ENCODE measurements around the gene CERS2.

Gene CERS2

GRCh38 chr1:150997126-150997872 lies 22.7 kb upstream of the CERS2 start:
- WGBS, 2 experiments (ENCODE audit: insufficient coverage in 2 of 2): 92 to 97% methylated on average over 18 to 19 of the region's 20 CpGs
- Histone ChIP-seq H3K4me3 (ENCODE audit: extremely low read depth, insufficient read depth, low read length, poor library complexity, severe bottlenecking) (no peak overlapping the region), H3K9me3 (ENCODE audit: control insufficient read depth, low read length) (no peaks in the 10 kb centered on the region), H3K27ac (ENCODE audit: low read depth, low read length, severe bottlenecking) (no peak overlapping the region), H3K4me1 (ENCODE audit: control insufficient read depth, insufficient read depth, low read length, poor library complexity, severe bottlenecking) (peaks cover 14% of the 10 kb centered on the region), H3K36me3 (ENCODE audit: control insufficient read depth, insufficient read depth, low read length) (no peaks in the 10 kb centered on the region)

- 20 to 25% methylated on average over 7 to 8 of the region's 9 CpGs for WGBS, 2 experiments (ENCODE audit: insufficient coverage in 2 of 2)
- Histone ChIP-seq H3K4me1 (ENCODE audit: control insufficient read depth, insufficient read depth, low read length, poor library complexity, severe bottlenecking) (peaks cover 14% of the 10 kb centered on the region), H3K9me3 (ENCODE audit: control insufficient read depth, low read length) (no peaks in the 10 kb centered on the region), H3K4me3 (ENCODE audit: extremely low read depth, insufficient read depth, low read length, poor library complexity, severe bottlenecking) (no peak overlapping the region), H3K27ac (ENCODE audit: low read depth, low read length, severe bottlenecking) (no peak overlapping the region), H3K36me3 (ENCODE audit: control insufficient read depth, insufficient read depth, low read length) (no peaks in the 10 kb centered on the region)
Observed at GRCh38 chr1:150995896-150996295, 21.3 kb upstream of the CERS2 start.

DNA sequence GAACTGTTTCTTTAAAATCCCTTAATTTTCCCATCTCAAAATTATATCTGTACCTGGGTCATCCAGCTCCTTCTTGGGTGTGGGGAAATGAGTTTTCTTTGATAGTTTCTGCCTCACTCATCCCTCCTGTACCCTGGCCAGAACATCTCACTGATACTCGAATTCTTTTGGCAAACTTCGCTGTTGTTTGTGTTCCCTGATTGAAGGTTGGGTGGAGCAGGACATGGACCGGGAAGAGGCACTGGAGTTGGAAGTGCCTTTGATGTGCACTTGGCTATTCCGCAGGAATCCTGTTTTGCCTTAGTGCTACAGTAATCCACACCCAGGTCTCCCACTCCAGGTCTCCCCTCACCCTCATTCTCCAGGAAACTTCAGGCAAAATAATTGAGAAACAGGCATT lies 20.8 kb upstream of the CERS2 start:
- no peak overlapping the region for H3K4me3 ChIP-seq (ENCODE audit: extremely low read depth, insufficient read depth, low read length, poor library complexity, severe bottlenecking)
- H3K36me3 ChIP-seq (ENCODE audit: control insufficient read depth, insufficient read depth, low read length): no peaks in the 10 kb centered on the region
- no peaks in the 10 kb centered on the region for H3K9me3 ChIP-seq (ENCODE audit: control insufficient read depth, low read length)
- no peak overlapping the region for H3K27ac ChIP-seq (ENCODE audit: low read depth, low read length, severe bottlenecking)
- 92 to 100% methylated on average over 1 to 2 of the region's 4 CpGs for WGBS, 2 experiments (ENCODE audit: insufficient coverage in 2 of 2)
- peaks cover 14% of the 10 kb centered on the region for H3K4me1 ChIP-seq (ENCODE audit: control insufficient read depth, insufficient read depth, low read length, poor library complexity, severe bottlenecking)

DNA sequence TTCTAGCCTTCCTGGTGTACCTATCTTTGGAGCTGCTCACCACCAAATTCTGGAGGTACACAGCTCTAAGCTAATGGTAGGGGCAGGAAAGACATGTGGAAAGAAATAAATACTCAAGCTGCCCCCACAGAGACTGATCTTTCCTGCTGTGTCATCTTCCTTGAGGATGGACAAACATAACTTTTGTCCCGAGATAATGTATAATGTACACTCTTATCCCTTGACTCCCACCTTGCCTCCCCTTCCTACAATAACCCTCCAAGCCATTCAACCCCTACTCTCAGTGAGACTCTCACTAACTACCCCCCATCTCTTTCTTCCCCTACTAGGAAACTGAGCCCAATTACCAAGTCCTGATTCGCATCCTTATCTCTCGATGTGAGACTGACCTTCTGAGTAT lies 19.6 kb upstream of the CERS2 start:
- H3K4me3 ChIP-seq (ENCODE audit: extremely low read depth, insufficient read depth, low read length, poor library complexity, severe bottlenecking): no peak overlapping the region
- no peaks in the 10 kb centered on the region for H3K36me3 ChIP-seq (ENCODE audit: control insufficient read depth, insufficient read depth, low read length)
- no peaks in the 10 kb centered on the region for H3K9me3 ChIP-seq (ENCODE audit: control insufficient read depth, low read length)
- H3K27ac ChIP-seq (ENCODE audit: low read depth, low read length, severe bottlenecking): no peak overlapping the region
- WGBS, 2 experiments (ENCODE audit: insufficient coverage in 2 of 2): 94 to 98% methylated on average over 3 of the region's 3 CpGs
- peaks cover 4% of the 10 kb centered on the region for H3K4me1 ChIP-seq (ENCODE audit: control insufficient read depth, insufficient read depth, low read length, poor library complexity, severe bottlenecking)

DNA sequence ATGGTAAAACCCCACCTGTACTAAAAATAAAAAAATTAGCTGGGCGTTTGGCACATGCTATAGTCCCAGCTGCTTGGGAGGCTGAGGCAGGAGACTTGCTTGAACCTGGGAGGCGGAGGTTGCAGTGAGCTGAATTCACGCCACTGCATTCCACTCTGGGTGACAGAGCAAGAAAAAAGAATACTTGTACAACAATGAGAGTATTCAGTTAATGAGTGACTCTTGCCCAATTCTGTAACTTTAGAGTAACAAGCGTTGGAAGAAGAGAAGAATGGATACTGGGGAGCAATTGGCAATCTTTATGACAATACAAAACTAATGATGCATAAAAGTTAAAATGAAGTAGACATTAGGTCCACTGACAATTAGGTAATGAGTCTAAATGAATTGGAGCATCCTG lies 18.0 kb upstream of the CERS2 start:
- Histone ChIP-seq H3K4me1 (ENCODE audit: control insufficient read depth, insufficient read depth, low read length, poor library complexity, severe bottlenecking) (no peaks in the 10 kb centered on the region), H3K4me3 (ENCODE audit: extremely low read depth, insufficient read depth, low read length, poor library complexity, severe bottlenecking) (no peak overlapping the region), H3K9me3 (ENCODE audit: control insufficient read depth, low read length) (no peaks in the 10 kb centered on the region), H3K36me3 (ENCODE audit: control insufficient read depth, insufficient read depth, low read length) (no peaks in the 10 kb centered on the region), H3K27ac (ENCODE audit: low read depth, low read length, severe bottlenecking) (no peak overlapping the region)
- WGBS, 2 experiments (ENCODE audit: insufficient coverage in 2 of 2): 92 to 95% methylated on average over 3 to 4 of the region's 4 CpGs

DNA sequence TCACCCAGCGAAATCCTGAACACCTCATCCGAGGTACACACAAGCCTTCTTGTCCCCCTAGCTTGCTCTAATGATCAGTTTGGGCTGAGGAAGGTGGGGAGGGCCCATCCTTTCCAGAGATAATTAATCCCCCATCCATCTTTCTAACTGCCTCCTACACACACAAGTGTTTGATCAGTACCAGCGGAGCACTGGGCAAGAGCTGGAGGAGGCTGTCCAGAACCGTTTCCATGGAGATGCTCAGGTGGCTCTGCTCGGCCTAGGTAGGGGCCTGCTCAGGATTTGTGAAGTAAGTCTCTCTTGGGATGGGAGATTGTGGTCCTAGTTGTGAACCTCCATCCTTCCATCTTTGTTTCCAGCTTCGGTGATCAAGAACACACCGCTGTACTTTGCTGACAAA lies 13.3 kb upstream of the CERS2 start:
- Histone ChIP-seq H3K9me3 (ENCODE audit: control insufficient read depth, low read length) (no peaks in the 10 kb centered on the region), H3K4me3 (ENCODE audit: extremely low read depth, insufficient read depth, low read length, poor library complexity, severe bottlenecking) (no peak overlapping the region), H3K4me1 (ENCODE audit: control insufficient read depth, insufficient read depth, low read length, poor library complexity, severe bottlenecking) (no peaks in the 10 kb centered on the region), H3K27ac (ENCODE audit: low read depth, low read length, severe bottlenecking) (no peak overlapping the region), H3K36me3 (ENCODE audit: control insufficient read depth, insufficient read depth, low read length) (no peaks in the 10 kb centered on the region)
- WGBS, 2 experiments (ENCODE audit: insufficient coverage in 2 of 2): 92 to 100% methylated on average over 1 to 3 of the region's 7 CpGs

DNA sequence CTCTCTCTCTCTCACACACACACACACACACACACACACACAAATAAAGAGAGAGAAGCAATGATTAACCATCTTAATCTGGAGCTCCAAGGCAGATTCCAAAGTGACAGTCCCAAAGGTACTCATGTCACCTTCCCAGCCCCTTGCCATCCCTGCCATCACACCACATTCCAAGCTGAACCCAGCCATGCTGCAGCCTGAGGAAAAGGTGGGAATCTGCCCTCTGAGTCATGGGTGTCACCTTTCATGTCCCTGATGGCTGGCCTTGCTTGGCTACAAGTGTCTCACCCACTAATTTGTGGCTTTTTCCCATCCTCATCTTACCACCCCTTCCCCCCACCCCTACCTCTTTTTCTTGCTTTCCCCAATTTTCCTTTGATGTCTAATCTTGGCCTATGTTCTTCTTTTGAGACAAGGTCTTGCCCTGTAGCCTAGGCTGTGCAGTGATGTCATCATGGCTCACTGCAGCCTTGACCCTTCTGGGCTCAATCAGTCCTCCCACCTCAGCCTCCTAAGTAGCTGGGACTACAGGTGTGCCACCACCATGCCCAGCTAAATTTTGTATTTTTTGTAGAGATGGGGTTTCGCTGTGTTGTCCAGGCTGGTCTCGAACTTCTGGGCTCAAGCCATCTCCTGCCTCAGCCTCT lies 10.7 kb upstream of the CERS2 start:
- Histone ChIP-seq H3K36me3 (ENCODE audit: control insufficient read depth, insufficient read depth, low read length) (no peaks in the 10 kb centered on the region), H3K4me1 (ENCODE audit: control insufficient read depth, insufficient read depth, low read length, poor library complexity, severe bottlenecking) (peaks cover 8% of the 10 kb centered on the region), H3K9me3 (ENCODE audit: control insufficient read depth, low read length) (no peaks in the 10 kb centered on the region), H3K4me3 (ENCODE audit: extremely low read depth, insufficient read depth, low read length, poor library complexity, severe bottlenecking) (no peak overlapping the region), H3K27ac (ENCODE audit: low read depth, low read length, severe bottlenecking) (no peak overlapping the region)
- WGBS, 2 experiments (ENCODE audit: insufficient coverage in 2 of 2): 90 to 100% methylated on average over 2 of the region's 2 CpGs

GRCh38 chr1:150981805-150982712 lies 7.4 kb upstream of the CERS2 start, which contains the start of gene ANXA9:
ANXA9 (plus strand) TSS chr1:150982292; CDS start chr1:150983106, 814 bp downstream.
- Histone ChIP-seq H3K27ac (ENCODE audit: low read depth, low read length, severe bottlenecking) (no peak within 1 kb of the TSS), H3K36me3 (ENCODE audit: control insufficient read depth, insufficient read depth, low read length) (no peaks in the 10 kb centered on the region), H3K4me1 (ENCODE audit: control insufficient read depth, insufficient read depth, low read length, poor library complexity, severe bottlenecking) (peaks cover 17% of the 10 kb centered on the region), H3K9me3 (ENCODE audit: control insufficient read depth, low read length) (no peaks in the 10 kb centered on the region), H3K4me3 (ENCODE audit: extremely low read depth, insufficient read depth, low read length, poor library complexity, severe bottlenecking) (no peak within 1 kb of the TSS)
- WGBS, 2 experiments (ENCODE audit: insufficient coverage in 2 of 2): 80 to 84% methylated on average over 6 to 8 of the region's 12 CpGs

DNA sequence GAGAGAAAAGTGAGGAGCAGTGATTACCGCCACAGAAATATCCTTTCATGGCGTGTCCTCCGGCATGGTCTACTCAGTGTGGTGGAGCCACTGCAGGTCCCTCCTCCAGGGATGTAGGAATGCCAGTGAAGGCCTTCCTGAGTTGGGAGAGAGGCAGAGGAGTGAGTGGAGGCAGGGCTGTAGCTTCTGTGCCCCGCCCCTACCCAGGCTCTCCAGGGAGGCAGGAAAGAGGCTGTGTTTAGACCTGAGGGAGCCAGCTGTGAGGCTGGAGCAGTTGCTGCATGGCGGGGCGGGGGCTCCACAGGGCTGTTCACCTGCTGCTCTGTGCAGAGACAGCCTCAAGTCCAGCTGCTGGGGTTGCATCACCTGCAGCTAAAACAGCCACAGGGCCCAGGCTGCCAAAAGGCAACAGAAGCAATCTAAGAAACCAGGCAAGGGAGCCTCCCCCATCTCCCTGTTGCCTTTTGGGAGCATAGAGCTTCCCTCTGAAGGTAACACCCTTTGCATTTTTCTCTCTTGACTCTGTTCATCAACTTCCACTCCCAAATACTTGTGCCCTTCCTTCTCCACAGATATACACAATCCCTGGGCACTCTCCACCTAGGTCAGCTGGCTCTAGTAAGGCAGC lies 6.7 kb upstream of the CERS2 start:
- no peaks in the 10 kb centered on the region for H3K9me3 ChIP-seq (ENCODE audit: control insufficient read depth, low read length)
- H3K4me1 ChIP-seq (ENCODE audit: control insufficient read depth, insufficient read depth, low read length, poor library complexity, severe bottlenecking): peaks cover 25% of the 10 kb centered on the region
- WGBS, 2 experiments (ENCODE audit: insufficient coverage in 2 of 2): 33 to 37% methylated on average over 6 of the region's 6 CpGs
- H3K36me3 ChIP-seq (ENCODE audit: control insufficient read depth, insufficient read depth, low read length): no peaks in the 10 kb centered on the region
- no peak overlapping the region for H3K4me3 ChIP-seq (ENCODE audit: extremely low read depth, insufficient read depth, low read length, poor library complexity, severe bottlenecking)
- H3K27ac ChIP-seq (ENCODE audit: low read depth, low read length, severe bottlenecking): no peak overlapping the region

Data from mesodermal cell (in vitro differentiated cells).